SK-MEL-5 (cell line): ENCODE measurements around the gene AKR1D1. TPM values are rescaled to one million over a fixed set of nuclear protein-coding genes. Genes with fewer than 3 reads are reported as not detected.
"Not testable (repeated sequence)": the region's sequence is repeated elsewhere in the genome, so short reads cannot be mapped to it uniquely, and the experiment has no call there.

Source experiments
- DNase-seq: peaks from one replicate; pipeline ENCODE4 v3.0.0-alpha.2; 2016; ENCODE audit warnings: low read depth, low spot score
- in situ Hi-C: cut with HindIII; loops from 2 replicates; pipeline ENCODE4 v1.10.0; 2016; ENCODE audit warnings: low sequenced_read_pairs, high pct_unique_total_duplicates, low pct_unique_long_range_greater_than_20kb
- small RNA-seq, 2 experiments: library from RNA; depleted of rRNA; stranded (forward); fragments of <200 nt; gene quantifications; one replicate each; pipeline ENCODE3, GENCODE V24; 2014
- total RNA-seq: library from RNA; depleted of rRNA; stranded (reverse); fragments of >200 nt; shearing (Covaris generic); gene quantifications from 2 replicates; pipeline ENCODE4 v1.2.3, GENCODE V29; 2014; rRNA removed

The AKR1D1 gene
- total RNA-seq, 1 experiment from 2014 or later, result 0.13 TPM

DNA sequence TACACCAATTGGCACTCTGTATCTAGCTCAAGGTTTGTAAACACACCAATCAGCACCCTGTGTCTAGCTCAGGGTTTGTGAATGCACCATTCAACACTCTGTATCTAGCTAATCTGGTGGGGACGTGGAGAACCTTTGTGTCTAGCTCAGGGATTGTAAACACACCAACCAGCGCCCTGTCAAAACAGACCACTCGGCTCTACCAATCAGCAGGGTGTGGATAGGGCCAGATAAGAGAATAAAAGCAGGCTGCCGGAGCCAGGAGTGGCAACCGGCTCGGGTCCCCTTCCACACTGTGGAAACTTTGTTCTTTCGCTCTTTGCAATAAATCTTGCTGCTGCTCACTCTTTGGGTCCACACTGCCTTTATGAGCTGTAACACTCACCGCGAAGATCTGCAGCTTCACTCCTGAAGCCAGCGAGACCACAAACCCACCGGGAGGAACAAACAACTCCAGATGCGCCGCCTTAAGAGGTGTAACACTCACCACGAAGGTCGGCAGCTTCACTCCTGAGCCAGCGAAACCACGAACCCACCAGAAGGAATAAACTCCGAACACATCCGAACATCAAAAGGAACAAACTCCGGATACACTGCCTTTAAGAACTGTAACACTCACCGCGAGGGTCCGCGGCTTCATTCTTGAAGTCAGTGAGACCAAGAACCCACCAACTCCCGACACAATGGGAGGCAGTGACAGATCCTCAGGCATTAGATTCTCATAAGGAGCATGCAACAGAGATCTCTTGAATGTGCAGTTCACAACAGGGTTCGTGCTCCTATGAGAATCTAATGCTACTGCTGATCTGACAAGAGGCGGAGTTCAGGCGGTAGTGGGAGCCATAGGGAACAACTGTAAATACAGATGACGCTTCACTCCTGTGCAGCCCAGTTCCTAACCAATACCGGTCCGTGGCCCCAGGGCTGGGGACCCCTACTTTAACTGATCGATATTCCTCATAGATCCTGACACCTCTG lies 70.8 kb downstream of the AKR1D1 start:
- in situ Hi-C loops, DNase-seq: not testable (repeated sequence)

DNA sequence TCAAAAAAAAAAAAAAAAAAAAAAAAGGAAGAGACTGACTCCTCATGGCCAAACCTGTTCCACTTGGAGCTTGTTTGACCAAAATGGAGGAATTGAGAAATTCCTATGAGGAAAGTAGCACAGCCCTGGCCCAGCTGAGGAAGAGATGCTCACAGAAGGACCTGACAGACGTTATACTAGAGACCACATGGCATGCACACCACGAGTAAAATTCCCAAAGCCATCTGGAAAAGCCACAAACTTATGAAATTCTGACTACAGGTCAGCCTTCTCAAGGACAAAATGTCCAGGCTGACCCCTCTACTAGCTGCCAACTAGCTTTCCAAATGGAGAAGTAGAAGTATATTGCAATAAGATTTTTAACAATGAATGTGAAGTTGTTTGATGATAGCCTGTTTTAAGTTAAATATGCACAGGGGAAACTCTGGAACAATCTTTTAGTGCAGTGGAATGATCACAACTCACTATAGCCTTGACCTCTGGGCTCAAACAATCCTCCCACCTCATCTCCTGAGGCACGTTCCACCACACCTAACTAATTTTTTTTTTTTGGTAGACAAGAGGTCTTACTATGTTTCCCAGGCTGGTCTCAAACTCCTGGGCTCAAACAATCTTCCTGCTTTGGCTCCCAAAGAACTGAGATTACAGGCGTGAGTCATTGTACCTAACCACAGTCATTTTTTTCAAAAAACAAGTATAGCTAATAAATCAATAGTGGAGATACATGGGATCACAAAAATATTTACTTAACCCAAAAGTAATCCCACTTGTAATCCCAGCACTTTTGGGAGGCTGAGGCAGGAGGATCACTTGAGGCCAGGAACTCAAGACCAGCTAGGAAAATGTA lies 75.7 kb downstream of the AKR1D1 start:
- in situ Hi-C loops, result no loop called here

DNA sequence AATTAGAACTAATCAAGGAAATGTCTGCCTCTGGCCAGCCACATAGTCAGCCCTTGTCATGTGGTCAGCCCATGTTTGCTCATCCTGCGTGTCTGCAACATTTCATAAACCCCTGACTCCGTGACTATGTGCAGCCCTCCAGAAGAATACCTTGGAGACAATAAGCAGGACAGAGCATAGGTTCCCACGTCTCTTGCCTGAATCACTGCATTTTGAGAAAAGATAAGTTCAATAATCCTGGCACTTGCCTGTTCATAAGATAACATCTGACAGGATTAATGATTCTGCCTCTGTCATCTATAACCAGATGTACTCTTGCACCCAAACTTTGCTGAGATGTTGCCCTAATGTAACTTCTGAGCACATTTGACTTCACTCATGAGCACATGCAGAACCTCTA lies 78.4 kb downstream of the AKR1D1 start:
- in situ Hi-C loops, result no loop called here
- DNase-seq, result no peak

More for the DNA sequence above, 75.7 kb downstream of the AKR1D1 start:
- no peak for DNase-seq

DNA sequence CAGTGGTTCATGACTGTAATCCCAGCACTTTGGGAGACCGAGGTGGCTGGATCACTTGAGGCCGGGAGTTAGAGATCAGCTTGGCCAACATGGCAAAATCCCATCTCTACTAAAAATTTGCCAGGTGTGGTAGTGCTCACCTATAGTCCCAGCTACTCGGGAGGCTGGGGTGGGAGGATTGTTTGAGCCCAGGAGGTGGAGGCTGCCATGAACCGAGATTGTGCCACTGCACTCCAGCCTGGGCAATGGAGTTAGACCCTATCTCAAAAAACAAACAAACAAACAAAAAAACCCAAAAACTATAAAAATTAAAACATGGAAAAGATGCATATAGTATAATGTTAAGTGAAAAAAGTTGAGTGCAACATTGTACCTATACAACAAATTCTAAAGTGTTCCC lies 81.4 kb downstream of the AKR1D1 start:
- DNase-seq, result no peak
- in situ Hi-C loops, result no loop called here

DNA sequence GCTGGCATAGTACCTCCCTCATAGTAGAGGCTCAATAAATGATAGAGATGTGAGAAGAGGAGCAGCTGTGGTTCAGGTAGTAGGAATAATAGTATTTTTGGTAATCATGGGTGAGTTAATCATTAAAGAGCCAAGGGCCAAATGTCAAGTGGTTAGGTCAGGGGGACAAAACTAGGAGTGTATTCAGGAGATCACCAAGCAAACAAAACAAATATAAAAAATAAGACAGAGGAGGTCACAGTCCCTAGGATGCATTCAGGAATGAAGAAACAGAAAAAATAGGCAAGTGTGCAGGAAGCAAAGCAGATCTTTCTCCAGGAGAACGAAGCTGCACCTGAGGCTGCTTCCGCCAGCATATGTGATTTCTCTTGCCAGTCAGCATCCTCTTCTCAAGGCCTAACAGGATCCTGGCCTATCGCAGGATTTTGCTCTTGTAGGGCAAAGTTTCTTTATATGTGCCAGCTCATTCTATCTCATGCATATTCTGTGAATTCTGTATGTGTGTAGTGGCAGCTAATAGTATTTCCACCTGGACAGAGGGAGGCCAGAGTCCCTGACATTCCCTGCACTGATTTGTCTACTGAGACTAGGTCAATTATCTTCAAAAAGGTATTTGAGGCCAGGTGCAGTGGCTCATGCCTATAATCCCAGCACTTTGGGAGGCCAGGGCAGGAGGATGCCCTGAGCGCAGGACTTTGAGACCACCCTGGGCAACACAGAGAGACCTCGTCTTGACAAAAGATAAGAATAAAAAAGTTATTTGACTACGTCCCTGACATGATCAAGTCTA lies 82.7 kb downstream of the AKR1D1 start:
- in situ Hi-C loops, result no loop called here
- DNase-seq, result no peak

DNA sequence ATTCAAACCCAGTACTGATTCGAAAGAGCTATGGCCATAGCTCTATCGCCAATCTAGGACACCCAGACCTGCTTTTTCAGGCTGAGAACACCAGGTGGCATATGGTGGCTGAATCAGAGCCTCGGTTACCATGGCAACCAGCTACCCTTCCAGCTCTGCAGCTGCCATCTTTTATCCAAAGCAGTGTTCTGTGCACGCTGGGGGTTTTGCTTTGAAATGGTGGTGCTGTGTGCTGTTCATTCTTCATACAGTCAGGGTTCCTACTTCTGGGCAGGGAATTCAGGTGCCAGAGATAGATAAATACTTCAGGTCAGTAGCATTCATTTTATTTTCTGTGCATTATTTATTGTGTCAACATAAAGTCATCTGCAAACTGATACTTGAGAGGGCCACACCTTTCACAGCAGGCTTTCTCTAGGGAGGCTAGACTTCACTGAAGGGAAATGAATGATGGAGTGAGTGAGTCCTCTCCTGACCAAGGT lies 85.4 kb downstream of the AKR1D1 start:
- peak; percentile 99 for DNase-seq
- in situ Hi-C loops, result no loop called here

DNA sequence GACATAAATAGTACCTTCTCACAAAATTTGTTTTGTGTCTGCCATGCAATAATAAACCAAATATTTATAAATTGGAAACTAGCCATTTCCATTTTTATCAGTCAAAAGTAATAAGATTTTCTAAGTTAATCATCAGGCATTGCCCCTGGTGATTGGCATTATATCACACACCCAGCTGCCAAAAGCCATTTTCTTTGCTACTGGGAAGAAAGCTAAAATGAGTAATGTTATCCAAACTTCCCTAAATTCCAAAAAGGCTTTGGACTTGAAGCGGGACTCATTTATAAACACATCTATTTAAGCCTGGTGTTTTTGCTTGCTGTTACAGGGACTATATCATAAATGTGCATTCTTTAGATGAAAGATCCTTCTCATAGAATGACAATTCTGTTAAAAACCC lies 86.0 kb downstream of the AKR1D1 start:
- no peak for DNase-seq
- in situ Hi-C loops, result no loop called here

DNA sequence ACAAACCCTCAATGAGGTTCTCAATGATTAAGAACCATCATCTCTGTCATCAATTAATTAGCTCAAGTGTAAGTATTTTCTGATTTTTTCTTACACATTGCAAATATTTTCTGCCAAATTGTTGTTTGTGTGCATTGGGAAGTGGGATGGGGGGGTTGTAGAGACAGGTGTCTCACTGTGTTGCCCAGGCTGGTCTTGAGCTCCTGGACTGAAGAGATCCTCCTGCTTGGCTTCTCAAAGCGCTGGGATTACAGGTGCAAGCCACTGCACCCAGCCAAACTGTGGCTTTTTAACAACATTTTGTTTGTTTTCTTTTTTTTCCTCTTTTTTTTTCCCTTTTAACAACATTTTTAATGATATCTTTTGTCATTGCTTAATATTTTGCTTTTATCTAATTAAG lies 87.5 kb downstream of the AKR1D1 start:
- no peak for DNase-seq
- in situ Hi-C loops, result no loop called here

DNA sequence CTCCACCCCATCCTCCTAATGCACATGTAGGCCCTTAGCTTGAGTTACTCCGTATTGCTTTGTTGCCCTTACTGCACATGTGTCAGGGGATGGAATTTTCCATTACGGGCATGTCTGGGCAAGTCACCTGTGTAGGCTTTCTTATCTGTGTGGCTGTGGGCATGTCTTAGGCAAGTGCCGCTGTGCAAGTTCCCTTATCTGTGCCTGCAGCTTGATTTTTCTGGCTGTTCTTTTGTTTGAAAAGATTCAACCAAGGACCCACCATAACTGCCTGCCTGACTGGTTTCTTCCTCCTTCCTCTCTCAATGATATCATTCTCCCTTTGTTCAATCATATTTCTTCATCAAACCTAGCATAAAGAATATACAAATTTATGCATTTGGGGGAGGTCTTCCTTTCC lies 88.5 kb downstream of the AKR1D1 start:
- no peak for DNase-seq
- in situ Hi-C loops, result no loop called here

DNA sequence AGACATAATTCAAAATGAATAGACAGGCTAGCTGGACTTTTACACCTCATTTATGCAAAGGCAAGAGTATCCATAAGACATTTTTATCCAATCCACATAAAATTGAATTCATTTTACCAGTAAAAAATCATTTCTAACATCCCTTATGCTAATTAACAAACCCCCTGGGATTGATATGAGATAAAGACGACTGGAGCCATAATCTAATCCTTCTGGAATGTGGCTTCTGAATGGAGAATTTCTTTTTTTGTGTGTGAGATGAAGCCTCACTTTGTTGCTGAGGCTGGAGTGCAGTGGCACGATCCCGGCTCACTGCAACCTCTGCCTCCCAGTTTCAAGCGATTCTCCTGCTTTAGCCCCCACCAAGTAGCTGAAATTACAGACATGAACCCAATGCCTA lies 90.4 kb downstream of the AKR1D1 start:
- DNase-seq, result no peak
- in situ Hi-C loops, result no loop called here

DNA sequence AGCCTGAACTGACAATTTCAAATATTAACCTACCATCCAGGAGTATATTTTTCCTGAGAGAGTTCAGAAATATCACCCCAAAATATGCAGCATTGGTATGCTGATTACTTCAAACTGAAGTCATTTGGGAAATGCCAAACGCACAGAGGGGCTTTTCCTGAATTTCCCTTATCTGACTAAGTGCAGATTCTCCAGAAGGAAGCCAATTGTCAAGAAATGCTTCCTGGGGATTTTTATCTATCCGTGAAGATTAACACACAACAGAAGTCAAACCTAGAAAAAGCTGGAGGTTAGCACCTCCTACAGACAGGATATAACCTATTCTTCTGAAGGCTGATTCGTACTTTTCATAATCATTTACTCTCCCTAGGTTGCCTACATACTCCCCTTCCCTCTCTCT lies 91.0 kb downstream of the AKR1D1 start:
- DNase-seq, result no peak
- in situ Hi-C loops, result no loop called here

DNA sequence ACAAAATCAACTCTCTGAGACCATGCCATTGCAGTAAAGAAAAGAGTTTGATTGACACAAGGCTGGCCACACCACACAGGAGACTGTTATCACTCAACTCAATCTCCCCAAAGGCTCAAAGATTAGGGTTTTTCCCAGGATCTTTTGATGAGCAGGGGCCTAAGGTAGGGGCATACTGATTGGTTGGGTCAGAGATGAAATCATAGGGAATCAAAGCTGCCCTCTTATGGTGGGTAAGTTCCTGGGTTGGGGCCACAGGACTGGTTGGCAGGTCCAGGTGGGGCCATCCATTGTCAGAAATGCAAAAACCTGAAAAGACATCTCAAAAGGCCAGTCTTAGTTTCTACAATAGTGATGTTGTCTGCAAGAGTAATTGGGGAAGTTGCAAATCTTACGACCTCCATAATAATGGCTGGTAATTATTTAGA lies 91.6 kb downstream of the AKR1D1 start:
- no peak for DNase-seq
- in situ Hi-C loops, result no loop called here

Small RNA genes within 50 kb of the gene (small RNA-seq; reads per million reads assigned to genes)
- gene AC024082.2 (0 reads per million in 2 experiments), gene RN7SKP223 (0 reads per million in 2 experiments)

Other genes with a start within 250 kb of the AKR1D1 start
- 3.1 and 3.6 TPM in 2 replicates for gene DGKI, start 229.5 kb upstream of the AKR1D1 start, total RNA-seq
- gene CREB3L2, start 74.4 kb upstream of the AKR1D1 start, total RNA-seq, result 12.0 and 14.8 TPM in 2 replicates